HepG2 (cell line): ENCODE results near the gene ADIRF.

ENCODE experiments used
- EP300 ChIP-seq, 3 experiments: sonication (generic) in 1 of 3; formaldehyde crosslinking in 1 of 3; IDR thresholded peaks; 2 replicates each; pipeline versions ENCODE4 v1.5.1 to v1.6.1; 2011 to 2020; ENCODE audit warnings: low read depth in 2 of 3, low read length in 2 of 3, borderline replicate concordance in 1 of 3, improper control_type of control experiment in 1 of 3, mild to moderate bottlenecking in 1 of 3, missing genetic modification reagents in 1 of 3, moderate library complexity in 1 of 3
- NFIC ChIP-seq: IDR thresholded peaks from 2 replicates; pipeline ENCODE4 v1.6.1; 2012; ENCODE audit warnings: mild to moderate bottlenecking, low read length, inconsistent platforms
- POLR2AphosphoS5 ChIP-seq: IDR thresholded peaks from 2 replicates; pipeline ENCODE4 v1.6.1; 2012; ENCODE audit warnings: low read depth, low read length
- SAP130 ChIP-seq: IDR thresholded peaks from 2 replicates; pipeline ENCODE4 v1.6.1; 2016; ENCODE audit warnings: low read depth
- TF ChIP-seq, protein P1 (sequence below): sonication (generic); formaldehyde crosslinking; IDR thresholded peaks from 2 replicates; pipeline ENCODE4 v1.8.1; 2023; ENCODE audit warnings: missing genetic modification reagents, inconsistent platforms, borderline replicate concordance

- TF ChIP-seq, protein P1, sequence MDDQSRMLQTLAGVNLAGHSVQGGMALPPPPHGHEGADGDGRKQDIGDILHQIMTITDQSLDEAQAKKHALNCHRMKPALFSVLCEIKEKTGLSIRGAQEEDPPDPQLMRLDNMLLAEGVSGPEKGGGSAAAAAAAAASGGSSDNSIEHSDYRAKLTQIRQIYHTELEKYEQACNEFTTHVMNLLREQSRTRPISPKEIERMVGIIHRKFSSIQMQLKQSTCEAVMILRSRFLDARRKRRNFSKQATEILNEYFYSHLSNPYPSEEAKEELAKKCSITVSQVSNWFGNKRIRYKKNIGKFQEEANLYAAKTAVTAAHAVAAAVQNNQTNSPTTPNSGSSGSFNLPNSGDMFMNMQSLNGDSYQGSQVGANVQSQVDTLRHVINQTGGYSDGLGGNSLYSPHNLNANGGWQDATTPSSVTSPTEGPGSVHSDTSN, result no peak
- TF ChIP-seq SAP130 (CRISPR knock-in tag) (no peak), EP300 (IDR thresholded peaks at IDR 0.05; ENCODE audit: low read depth in 2 of 2, low read length in 2 of 2) (no peak), EP300 (CRISPR knock-in tag; IDR thresholded peaks at IDR 0.05; ENCODE audit: borderline replicate concordance) (no peak), NFIC (no peak), POLR2AphosphoS5 (no peak)
These were observed 14.3 kb upstream of the ADIRF start for GRCh38 chr10:86953747-86954680.
